Measurements from ENCODE around the gene GIT2.

GIT2 gene

DNA sequence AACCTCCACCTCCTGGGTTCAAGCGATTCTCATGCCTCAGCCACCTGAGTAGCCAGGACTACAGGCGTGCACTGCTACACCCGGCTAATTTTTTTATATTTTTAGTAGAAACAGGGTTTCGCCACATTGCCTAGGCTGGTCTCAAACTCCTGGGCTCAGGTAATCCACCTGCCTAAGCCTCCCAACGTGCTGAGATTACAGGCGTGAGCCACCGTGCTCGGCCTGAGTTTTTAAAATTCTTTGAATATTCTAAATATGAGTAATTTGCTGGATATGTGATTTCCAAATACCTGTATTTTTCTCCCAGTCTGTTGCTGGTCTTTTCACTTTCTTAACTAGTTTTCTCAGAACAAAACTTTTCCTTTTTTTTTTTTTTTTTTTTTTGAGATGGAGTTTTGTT lies 27.4 kb downstream of the GIT2 start:
- no peak for DNase-seq

- DNase-seq, result no peak
Measured at GRCh38 chr12:109968032-109968420, 28.1 kb downstream of the GIT2 start.

DNA sequence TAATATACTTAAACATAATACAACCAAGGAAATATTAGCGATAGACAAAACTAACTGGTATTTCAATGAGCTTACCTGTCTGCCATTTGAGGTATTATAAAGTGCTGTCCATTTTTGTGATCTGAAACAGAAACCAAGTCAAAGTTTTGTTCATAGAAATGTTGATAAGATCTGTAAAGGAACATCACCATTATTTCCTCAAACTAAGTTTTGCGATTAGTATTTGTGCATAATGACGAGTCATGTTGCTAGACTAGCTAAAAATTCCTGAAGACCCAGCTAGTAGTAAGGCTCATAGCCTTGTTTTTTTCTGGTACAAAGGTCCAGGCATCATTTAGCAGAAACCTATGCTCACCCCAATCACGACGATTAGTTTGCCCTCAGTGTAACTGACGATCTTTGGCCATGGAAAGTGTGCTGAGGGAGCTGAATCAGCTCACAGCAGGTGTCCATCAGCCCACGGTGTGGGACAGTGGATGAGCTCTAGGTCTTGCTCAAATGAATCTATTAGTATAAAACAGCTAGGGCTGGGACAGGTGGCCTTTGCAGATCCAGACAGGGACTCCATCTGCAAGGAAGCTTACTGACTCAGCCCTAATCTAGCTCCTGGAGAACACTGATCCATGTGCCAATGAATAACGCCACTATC lies 28.7 kb downstream of the GIT2 start:
- no peak for DNase-seq

- no peak for DNase-seq
Measured at GRCh38 chr12:109966546-109966945, 29.6 kb downstream of the GIT2 start.

- DNase-seq, result no peak
Measured at GRCh38 chr12:109963743-109964429, 32.3 kb downstream of the GIT2 start.

GRCh38 chr12:109963330-109963729 lies 32.8 kb downstream of the GIT2 start:
- DNase-seq, result no peak

DNA sequence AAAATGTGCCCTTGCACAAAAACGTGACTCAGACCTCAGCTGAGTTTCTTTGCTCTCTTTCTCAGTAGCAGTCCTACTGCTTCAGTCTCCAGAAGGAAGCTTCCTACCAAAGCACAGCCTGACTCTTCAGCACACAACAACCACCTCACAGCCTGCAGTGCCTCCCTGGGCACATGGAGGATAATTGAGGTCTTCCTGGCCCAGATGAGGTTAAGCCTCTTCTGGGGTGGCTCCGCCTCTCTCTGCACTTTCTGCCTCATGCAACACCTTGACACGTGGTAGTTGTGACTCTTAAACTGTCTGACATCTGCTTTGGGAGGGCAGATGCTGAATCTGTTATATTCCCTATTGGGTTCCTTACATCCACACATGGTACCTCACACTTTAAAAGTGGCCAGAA lies 33.8 kb downstream of the GIT2 start:
- no peak for DNase-seq

GRCh38 chr12:109961612-109962011 lies 34.6 kb downstream of the GIT2 start:
- DNase-seq, result no peak

DNA sequence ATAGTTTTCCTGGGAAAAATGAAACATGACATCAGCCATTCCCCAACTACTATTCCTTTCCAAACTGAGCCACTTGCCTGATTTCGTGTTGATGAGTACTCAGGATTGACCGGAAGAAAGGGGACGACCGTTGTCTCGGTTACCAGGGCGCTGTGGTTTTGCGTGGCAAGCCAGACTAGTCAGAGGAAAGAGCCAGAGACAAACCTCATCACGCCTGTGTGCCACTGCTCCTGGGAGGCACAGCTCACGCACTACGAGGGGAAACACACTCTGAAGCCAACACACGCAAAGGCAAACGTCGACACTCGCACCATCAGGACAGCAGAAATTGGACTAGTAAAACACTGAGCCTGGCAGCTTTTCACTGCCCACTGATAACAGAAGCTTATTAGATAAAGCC lies 35.0 kb downstream of the GIT2 start:
- DNase-seq, result no peak

DNA sequence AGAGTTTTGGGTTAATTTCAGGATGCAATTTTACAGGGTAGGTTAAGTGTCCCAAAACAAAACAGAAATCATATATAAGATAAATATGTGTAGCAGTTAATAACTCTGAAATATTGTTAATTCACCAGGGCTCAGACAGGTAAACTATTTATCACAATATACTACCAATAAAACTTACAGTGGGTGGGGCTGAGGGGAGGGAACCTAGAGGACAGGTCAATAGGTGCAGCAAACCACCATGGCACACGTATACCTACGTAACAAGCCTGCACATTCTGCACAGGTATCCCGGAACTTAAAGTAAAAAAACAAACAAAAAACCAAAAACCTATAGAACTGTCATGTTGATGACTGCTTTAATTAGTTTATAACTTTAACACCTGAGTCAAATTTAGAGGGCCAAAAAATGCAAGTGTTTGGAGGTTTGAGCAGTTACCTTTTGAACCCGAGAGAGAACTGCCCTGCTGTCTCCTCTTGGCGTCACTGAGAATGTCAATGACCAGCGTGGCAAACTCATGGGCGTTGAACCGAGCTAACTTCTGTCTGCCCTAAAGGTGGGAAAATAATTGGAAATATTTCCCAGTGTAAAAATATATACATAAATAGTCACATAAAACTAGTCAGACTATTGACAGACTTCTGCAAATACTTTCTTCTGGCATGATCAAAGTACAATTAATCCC lies 36.6 kb downstream of the GIT2 start:
- no peak for DNase-seq

- DNase-seq, result no peak
Measured at GRCh38 chr12:109958374-109958773, 37.8 kb downstream of the GIT2 start.

- DNase-seq, result no peak
Measured at GRCh38 chr12:109953656-109954055, 42.5 kb downstream of the GIT2 start.

DNA sequence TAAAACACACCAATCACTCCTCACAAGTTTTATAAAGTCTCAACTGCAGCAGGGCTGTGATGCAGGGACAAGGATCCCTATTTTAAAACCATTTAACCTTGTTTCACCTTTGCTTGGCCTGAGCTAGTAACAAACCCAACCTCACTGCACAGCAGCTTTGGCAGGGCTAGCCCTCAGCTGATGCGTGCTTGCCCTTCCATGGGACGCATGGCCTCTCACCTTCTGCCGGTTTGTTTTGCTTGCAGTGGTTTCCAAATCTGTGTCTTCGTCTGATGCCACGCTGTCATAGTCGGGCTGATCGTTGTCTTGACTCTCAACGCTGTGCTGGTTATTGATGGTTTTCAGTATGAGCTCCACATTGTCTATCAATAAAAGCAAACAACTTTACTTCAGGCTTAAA lies 43.3 kb downstream of the GIT2 start:
- no peak for DNase-seq

GRCh38 chr12:109952160-109952858 lies 43.9 kb downstream of the GIT2 start:
- DNase-seq, result no peak

DNA sequence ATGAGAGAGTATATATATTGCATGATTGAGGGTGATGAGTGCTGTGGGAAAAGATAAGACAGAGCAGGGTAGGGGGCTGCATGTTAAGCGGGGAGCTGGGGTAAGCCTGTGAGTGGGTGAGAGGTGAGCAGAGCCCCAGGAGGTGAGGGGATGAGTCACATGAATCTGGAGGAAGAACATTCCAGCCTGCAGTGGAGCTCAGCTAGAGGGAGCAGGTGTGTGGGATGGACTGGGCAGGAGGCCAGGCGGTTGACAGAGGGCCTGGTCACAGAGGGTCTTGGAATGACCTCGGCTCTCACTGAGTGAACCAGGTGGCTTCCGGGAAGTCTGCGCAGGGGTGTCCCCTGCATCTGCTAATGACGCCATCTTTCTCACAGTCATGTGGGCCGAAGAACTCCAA lies 44.4 kb downstream of the GIT2 start:
- no peak for DNase-seq

DNA sequence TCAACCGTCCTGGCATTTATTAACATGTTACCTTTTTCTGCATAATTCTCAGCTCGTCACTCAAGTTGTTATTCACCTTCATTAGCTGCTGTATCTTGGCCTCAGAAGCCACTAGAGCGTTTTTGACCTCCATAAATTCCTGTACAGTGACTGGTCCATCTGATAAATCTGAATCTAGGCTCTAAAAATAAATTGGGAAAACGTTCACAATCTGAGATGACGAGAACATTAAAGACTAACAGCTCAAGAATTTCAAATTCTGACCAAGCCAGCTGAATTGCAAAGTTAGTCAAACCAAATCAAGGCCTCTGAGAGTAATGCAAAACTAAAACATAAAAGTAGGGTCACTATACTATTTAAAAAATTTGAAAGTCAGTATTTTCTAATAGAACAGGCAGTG lies 45.0 kb downstream of the GIT2 start:
- DNase-seq, result no peak

GRCh38 chr12:109950625-109951024 lies 45.5 kb downstream of the GIT2 start:
- no peak for DNase-seq

DNA sequence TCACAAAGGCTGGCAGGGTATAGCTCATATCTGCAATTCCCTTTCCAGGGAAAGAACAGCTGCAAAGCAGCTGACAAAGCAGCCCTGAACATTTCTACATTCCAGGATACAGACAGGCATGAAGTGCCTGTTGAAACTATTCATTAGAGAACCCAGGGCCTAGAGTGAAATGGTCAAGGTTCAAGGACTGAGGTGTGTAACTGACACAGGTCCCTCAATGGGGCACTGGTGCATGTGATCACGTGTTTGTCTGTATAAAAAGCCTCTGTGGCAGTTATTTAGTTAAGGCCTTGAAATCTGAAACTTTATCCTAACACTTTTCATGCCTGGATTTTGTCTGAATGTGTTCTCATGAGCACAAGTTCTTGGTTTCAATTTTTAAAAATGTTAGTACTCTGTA lies 47.1 kb downstream of the GIT2 start:
- no peak for DNase-seq

DNA sequence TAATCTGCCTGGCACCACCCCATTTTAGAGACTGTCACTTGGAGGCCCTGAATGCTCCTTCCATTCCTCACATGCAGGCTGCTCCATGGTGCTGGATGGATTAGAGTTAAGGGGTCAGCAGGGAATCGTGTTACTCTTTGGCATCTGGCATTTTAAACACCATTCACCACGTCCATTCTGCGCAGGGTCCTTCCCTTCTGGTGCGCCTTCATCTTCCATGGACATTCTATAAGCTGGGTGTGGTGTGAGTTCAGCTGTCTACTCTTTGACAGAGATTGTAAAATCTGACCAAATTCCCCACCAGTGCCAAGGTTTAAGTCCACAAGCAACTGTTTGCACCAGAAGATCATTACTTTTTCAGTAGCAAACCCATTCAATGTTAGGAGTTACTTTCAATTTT lies 47.8 kb downstream of the GIT2 start:
- no peak for DNase-seq

GRCh38 chr12:109947521-109947920 lies 48.6 kb downstream of the GIT2 start:
- DNase-seq, result no peak

DNA sequence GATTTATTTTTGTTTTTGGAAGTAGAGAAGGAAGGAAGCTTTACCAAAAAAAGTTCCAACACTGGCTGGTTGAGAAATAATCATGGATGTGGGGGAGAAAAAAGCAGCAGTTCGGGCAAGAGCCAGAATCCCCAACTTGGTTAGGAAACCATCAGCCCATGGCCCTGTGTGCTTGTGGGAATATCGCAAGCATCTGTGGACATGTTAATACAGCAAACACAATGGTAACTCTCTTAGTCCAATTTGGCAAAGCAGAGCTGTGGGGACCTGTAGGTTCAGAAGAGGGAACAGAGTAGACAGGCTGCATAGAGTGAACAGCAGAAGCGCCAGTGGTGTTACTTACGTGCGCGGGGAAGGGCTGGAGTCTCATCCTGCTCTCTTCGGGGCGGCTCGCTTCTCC lies 49.3 kb downstream of the GIT2 start:
- DNase-seq, result no peak

DNA sequence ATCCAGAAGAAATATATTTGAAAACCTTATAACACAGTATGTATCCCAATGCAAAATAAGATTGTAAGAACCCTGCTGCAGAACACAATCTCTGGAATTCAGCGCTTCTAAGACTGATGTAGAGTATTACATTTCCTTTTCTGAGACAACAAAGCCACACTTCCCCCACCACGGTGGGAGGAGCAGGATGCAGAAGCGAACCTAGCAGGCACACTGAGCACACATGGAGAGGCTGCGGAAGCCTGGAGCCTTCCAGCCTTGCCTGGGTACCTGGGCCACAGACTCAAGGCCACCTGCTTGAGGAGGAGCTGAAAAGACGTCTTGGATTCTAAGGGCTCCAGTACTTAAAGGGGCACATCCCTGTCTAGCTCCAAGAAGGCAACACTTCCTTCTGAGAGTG lies 49.7 kb downstream of the GIT2 start:
- no peak for DNase-seq

- DNase-seq, result no peak
Measured at GRCh38 chr12:109944561-109945359, 51.4 kb downstream of the GIT2 start.
